Pancreas (tissue), 10 donors: ENCODE data around the gene PTPRJ. TPM values are rescaled to one million over a fixed set of nuclear protein-coding genes. Genes with fewer than 3 reads are reported as not detected.
A peak's percentile ranks its signal among the peaks of the same experiment; 100 is the strongest.

ENCODE experiments used
- ATAC-seq, 4 donors: fragments of 200-7000 bp; cut with Tn5 transposase; one replicate each; pipeline versions ENCODE4 v1.8.0 to v1.9.1; 2020; ENCODE audit warnings: mild to moderate bottlenecking in 4 of 4, moderate library complexity in 4 of 4
- DNase-seq, 6 donors: peaks; one replicate each; pipeline ENCODE4 v3.0.0-alpha.2; 2020
- FAIRE-seq: peaks from 2 replicates; lab custom pipeline; 2012; peaks lifted over from hg19 to GRCh38; lab: Jason Lieb, UNC
- H3K27ac ChIP-seq, 4 donors: fragments of 200-600 bp; sonication (generic); 1 replicate in 3 of 4; 2 replicates in 1 of 4; pipeline versions ENCODE4 v1.5.0 to v1.8.0; 2020
- H3K27me3 ChIP-seq, 4 donors: fragments of 200-600 bp; one replicate each; pipeline ENCODE4 v1.8.0; 2021
- H3K36me3 ChIP-seq, 3 donors: fragments of 200-600 bp; sonication (generic) in 1 of 3; one replicate each; pipeline versions ENCODE4 v1.5.0 to v1.8.0; 2020 to 2021
- H3K4me1 ChIP-seq, 3 donors: fragments of 200-600 bp; one replicate each; pipeline ENCODE4 v1.8.0; 2021
- H3K4me3 ChIP-seq, 4 donors: fragments of 200-600 bp; sonication (generic) in 2 of 4; one replicate each; pipeline versions ENCODE4 v1.5.0 to v1.8.0; 2020 to 2021
- H3K9me3 ChIP-seq, 4 donors: fragments of 200-600 bp; one replicate each; pipeline ENCODE4 v1.8.0; 2021
- WGBS, 2 donors: extraction: QIAGEN DNeasy Blood & Tissue Kit; methylation state at CpG; one replicate each; pipeline ENCODE4 v1.1.7; 2013; 5-methylcytosine and 5-hydroxymethylcytosine counted together
- intact Hi-C, 3 donors: fragments of 100-400 bp; cut with DNase I; formaldehyde crosslinking; loops; one replicate each; pipeline versions ENCODE4 v1.11.1 to v1.14.2; 2022
- polyA plus RNA-seq, 2 donors: library from polyadenylated mRNA; stranded (reverse); fragments of 200-250 nt; gene quantifications; one replicate each; pipeline ENCODE4 v1.2.3, GENCODE V29; 2013
- total RNA-seq, 6 donors: library from RNA; stranded (reverse); fragmentation: NEBNext Ultra II Directional in 4 of 6; extraction: Animal tissue kit (Norgen Biotek cat#: 25700) in 4 of 6; gene quantifications; one replicate each; pipeline versions ENCODE4 v1.2.1 to v1.2.4, GENCODE V29; 2021 to 2023
- TF ChIP-seq, protein P1 (sequence below), 4 donors: fragments of 200-600 bp; sonication (generic) in 3 of 4; IDR thresholded peaks; one replicate each; pipeline versions ENCODE4 v1.5.0 to v1.8.0; 2021; ENCODE audit warnings: antibody characterized with exemption in 4 of 4
- donor health status: healthy with polysubstance abuse.
- donor health status: DM: no; HTN: no; CAD: no; lungs with moderate emphysema.
- donor health status: DM: no; HTN: no; CAD: no.
- donor health status: control.
- donor health status: control.
- donor health status: Bipolar disorder and iron deficiency.
- donor health status: DM: yes; HTN: yes; CAD: no.
- donor health status: DM: no; HTN: no; CAD: no.
- donor health status: DM: no; HTN: no; CAD: no.
- donor health status: DM: yes; HTN: yes; CAD: no.

The PTPRJ gene
- total and polyA plus RNA-seq, 8 donors = 3.6 to 32.8 (median 11.6) TPM

DNA sequence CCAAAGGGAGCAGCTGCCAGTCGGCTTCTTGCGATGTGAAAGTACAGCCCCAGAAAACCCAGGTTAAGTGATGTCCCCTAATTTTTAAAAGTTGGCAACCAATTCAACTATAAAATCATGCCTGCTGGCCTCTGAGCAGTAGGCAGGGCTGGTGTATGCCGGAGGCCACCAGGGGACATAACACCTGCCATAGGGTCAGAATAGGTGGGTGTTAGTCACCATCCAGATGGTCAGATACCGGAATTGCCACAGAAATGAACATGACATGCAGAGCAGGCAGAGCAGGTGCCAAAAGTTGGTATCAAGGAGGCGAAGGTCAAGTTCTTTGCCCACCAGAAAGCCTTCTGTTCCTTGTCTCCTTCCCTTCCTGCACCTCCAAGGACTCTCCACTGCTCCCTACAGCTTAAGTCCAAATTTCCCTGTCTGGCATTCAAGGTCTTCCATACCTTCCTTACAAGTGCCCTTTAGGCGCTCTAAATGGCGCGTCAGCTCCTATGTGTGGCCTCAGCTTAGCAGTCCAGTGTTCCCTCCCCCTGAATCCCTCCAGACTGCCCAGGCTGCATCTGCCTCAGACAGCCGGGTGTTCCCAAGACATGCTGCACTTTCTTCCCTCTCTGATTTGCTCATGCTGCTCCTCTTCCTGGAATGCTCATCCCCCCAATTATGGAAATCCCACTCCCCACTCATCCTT is 45.1 kb downstream of the PTPRJ start:
- no peak overlapping the region for H3K27ac ChIP-seq
- FAIRE-seq = no peak
- ATAC-seq = peak in 3 of 4 donors; percentile 14 to 49 (median 48)
- no peaks in the 10 kb centered on the region for H3K27me3 ChIP-seq
- DNase-seq = peak in 1 of 6 donors; percentile 39
- no peak overlapping the region for H3K4me3 ChIP-seq
- no peaks in the 10 kb centered on the region for H3K9me3 ChIP-seq
- TF ChIP-seq, protein P1, sequence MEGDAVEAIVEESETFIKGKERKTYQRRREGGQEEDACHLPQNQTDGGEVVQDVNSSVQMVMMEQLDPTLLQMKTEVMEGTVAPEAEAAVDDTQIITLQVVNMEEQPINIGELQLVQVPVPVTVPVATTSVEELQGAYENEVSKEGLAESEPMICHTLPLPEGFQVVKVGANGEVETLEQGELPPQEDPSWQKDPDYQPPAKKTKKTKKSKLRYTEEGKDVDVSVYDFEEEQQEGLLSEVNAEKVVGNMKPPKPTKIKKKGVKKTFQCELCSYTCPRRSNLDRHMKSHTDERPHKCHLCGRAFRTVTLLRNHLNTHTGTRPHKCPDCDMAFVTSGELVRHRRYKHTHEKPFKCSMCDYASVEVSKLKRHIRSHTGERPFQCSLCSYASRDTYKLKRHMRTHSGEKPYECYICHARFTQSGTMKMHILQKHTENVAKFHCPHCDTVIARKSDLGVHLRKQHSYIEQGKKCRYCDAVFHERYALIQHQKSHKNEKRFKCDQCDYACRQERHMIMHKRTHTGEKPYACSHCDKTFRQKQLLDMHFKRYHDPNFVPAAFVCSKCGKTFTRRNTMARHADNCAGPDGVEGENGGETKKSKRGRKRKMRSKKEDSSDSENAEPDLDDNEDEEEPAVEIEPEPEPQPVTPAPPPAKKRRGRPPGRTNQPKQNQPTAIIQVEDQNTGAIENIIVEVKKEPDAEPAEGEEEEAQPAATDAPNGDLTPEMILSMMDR (IDR thresholded peaks at IDR 0.05) = no peak
- peaks cover 0 to 8% (median 0%) of the 10 kb centered on the region in 3 donors for H3K4me1 ChIP-seq
- no peaks in the 10 kb centered on the region for H3K36me3 ChIP-seq
- intact Hi-C loops = no loop called here
- 84 to 90% methylated on average over 9 of the region's 9 CpGs for WGBS, 2 donors

DNA sequence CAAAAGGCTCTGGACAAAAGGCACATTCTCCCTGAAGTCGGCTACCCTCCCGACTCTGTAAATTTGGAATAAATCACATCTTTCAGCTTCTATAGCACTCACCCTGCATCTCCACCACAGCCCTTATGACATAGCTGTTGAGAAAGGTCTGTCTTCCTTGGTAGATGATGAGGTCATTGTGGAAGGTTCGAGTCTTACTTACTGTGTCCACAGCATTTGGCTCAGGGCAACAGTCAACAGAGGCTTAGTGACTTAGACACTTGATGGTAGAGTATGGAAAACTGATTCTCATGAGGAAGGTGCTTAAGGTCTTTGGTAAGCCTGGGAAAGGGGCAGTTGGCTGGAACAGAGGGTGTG is 45.6 kb downstream of the PTPRJ start:
- Histone ChIP-seq H3K36me3 (no peaks in the 10 kb centered on the region), H3K27ac (no peak overlapping the region), H3K9me3 (no peaks in the 10 kb centered on the region), H3K4me3 (no peak overlapping the region), H3K27me3 (no peaks in the 10 kb centered on the region), H3K4me1 (peaks cover 0 to 8% (median 0%) of the 10 kb centered on the region in 3 donors)
- DNase-seq (no peak), FAIRE-seq (no peak), ATAC-seq (peak in 2 of 4 donors; percentile 27 to 32)
- TF ChIP-seq, protein P1 (IDR thresholded peaks at IDR 0.05) = no peak
- WGBS, 2 donors = 92 to 95% methylated on average over 3 of the region's 3 CpGs
- intact Hi-C loops = no loop called here

- TF ChIP-seq, protein P1 (IDR thresholded peaks at IDR 0.05) = no peak
- Histone ChIP-seq H3K9me3 (no peaks in the 10 kb centered on the region), H3K4me3 (no peak overlapping the region), H3K27ac (no peak overlapping the region), H3K4me1 (peaks cover 0 to 8% (median 0%) of the 10 kb centered on the region in 3 donors), H3K27me3 (no peaks in the 10 kb centered on the region), H3K36me3 (no peaks in the 10 kb centered on the region)
- FAIRE-seq (no peak), DNase-seq (peak in 1 of 6 donors; percentile 12), ATAC-seq (peak in 1 of 4 donors; percentile 22)
- 84 to 85% methylated on average over 6 of the region's 6 CpGs for WGBS, 2 donors
- intact Hi-C loops = no loop called here
Measured at GRCh38 chr11:48028914-48029680, 48.7 kb downstream of the PTPRJ start.

- Histone ChIP-seq H3K36me3 (no peaks in the 10 kb centered on the region), H3K9me3 (no peaks in the 10 kb centered on the region), H3K4me1 (peaks cover 0 to 8% (median 0%) of the 10 kb centered on the region in 3 donors), H3K4me3 (no peak overlapping the region), H3K27me3 (no peaks in the 10 kb centered on the region), H3K27ac (no peak overlapping the region)
- DNase-seq = no peak
- intact Hi-C loops = no loop called here
- no peak for ATAC-seq
- no peak for FAIRE-seq
- 86 to 91% methylated on average over 6 of the region's 6 CpGs for WGBS, 2 donors
- TF ChIP-seq, protein P1 (IDR thresholded peaks at IDR 0.05) = no peak
Measured at GRCh38 chr11:48029681-48030290, 49.4 kb downstream of the PTPRJ start.
